ENCODE data around the gene PPP1R14C. TPM values are rescaled to one million over a fixed set of nuclear protein-coding genes. Genes with fewer than 3 reads are reported as not detected.

Gene PPP1R14C
- total RNA-seq, 1 donor, result 2.1 TPM

GRCh38 chr6:150198532-150198931, 55.7 kb downstream of the PPP1R14C start:
- no peak for DNase-seq (ENCODE audit: low read depth)
- no peak overlapping the region for H3K4me3 ChIP-seq (ENCODE audit: low read depth, low read length)
- TF ChIP-seq CTCF (IDR thresholded peaks at IDR 0.05; ENCODE audit: insufficient read depth, low read length), result no peak

GRCh38 chr6:150199241-150199640, 56.4 kb downstream of the PPP1R14C start:
- DNase-seq (ENCODE audit: low read depth), result no peak
- no peak for TF ChIP-seq CTCF (IDR thresholded peaks at IDR 0.05; ENCODE audit: insufficient read depth, low read length)
- H3K4me3 ChIP-seq (ENCODE audit: low read depth, low read length), result no peak overlapping the region

GRCh38 chr6:150200428-150201100, 57.7 kb downstream of the PPP1R14C start:
- no peak overlapping the region for H3K4me3 ChIP-seq (ENCODE audit: low read depth, low read length)
- peak; percentile 23 for DNase-seq (ENCODE audit: low read depth)
- TF ChIP-seq CTCF (IDR thresholded peaks at IDR 0.05; ENCODE audit: insufficient read depth, low read length), result no peak

- H3K4me3 ChIP-seq (ENCODE audit: low read depth, low read length), result no peak overlapping the region
- no peak for DNase-seq (ENCODE audit: low read depth)
- TF ChIP-seq CTCF (IDR thresholded peaks at IDR 0.05; ENCODE audit: insufficient read depth, low read length), result no peak
Measured at GRCh38 chr6:150201285-150201684, 58.4 kb downstream of the PPP1R14C start.

- TF ChIP-seq CTCF (IDR thresholded peaks at IDR 0.05; ENCODE audit: insufficient read depth, low read length), result no peak
- no peak for DNase-seq (ENCODE audit: low read depth)
- no peak overlapping the region for H3K4me3 ChIP-seq (ENCODE audit: low read depth, low read length)
Measured at GRCh38 chr6:150201772-150202329, 59.0 kb downstream of the PPP1R14C start.

GRCh38 chr6:150202404-150202803, 59.6 kb downstream of the PPP1R14C start:
- no peak overlapping the region for H3K4me3 ChIP-seq (ENCODE audit: low read depth, low read length)
- peak; percentile 47 for DNase-seq (ENCODE audit: low read depth)
- TF ChIP-seq CTCF (IDR thresholded peaks at IDR 0.05; ENCODE audit: insufficient read depth, low read length), result no peak

Measured in fibroblast of the aortic adventitia (primary cell).